GM12872 (cell line): ENCODE results near the gene OR2F2.

Experiments
- TF ChIP-seq, protein P1 (sequence below): IDR thresholded peaks from 3 replicates; pipeline ENCODE4 v1.5.1; 2011; ENCODE audit warnings: low read depth, mild to moderate bottlenecking, low read length, moderate library complexity; ENCODE audit not compliant: insufficient read depth

OR2F2 gene

DNA sequence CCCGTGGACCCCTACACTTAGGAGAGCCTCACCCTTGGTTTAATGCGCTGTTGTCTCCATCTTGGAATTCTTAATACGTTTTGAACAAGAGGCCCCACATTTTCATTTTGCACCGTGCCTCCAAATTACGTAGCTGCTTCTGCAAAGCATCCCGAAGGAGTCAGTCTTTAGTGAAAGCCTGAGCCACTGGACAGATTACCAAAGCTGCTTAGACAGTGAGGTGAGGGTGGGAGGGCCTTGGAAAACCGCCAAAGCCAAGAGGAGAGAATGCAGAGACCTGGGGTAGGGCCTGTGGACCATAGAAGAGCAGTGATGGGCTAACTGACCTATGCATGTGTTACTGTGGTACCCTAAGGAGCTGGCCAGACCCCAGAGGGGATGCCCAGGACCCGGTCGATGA, 28.9 kb upstream of the OR2F2 start:
- TF ChIP-seq, protein P1, sequence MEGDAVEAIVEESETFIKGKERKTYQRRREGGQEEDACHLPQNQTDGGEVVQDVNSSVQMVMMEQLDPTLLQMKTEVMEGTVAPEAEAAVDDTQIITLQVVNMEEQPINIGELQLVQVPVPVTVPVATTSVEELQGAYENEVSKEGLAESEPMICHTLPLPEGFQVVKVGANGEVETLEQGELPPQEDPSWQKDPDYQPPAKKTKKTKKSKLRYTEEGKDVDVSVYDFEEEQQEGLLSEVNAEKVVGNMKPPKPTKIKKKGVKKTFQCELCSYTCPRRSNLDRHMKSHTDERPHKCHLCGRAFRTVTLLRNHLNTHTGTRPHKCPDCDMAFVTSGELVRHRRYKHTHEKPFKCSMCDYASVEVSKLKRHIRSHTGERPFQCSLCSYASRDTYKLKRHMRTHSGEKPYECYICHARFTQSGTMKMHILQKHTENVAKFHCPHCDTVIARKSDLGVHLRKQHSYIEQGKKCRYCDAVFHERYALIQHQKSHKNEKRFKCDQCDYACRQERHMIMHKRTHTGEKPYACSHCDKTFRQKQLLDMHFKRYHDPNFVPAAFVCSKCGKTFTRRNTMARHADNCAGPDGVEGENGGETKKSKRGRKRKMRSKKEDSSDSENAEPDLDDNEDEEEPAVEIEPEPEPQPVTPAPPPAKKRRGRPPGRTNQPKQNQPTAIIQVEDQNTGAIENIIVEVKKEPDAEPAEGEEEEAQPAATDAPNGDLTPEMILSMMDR = no peak

DNA sequence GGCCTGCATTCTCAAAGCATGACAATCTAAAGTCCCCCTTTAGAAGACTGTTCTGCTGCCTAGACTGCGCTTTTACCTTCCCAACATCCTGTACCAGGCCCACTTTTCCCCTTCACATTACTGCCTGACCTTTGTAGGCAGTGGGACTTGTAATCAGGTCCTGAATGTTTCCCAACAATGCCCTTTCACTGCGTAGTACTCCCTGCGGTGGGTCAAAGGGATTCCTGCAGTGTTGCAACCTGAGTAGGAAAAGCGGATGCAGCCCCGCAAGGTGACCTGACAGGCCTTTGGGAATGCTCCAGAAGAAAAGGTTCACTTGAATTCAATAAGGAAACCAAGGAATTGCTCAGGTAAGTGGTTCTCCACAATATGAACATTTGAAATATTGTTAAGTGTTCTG, 28.1 kb upstream of the OR2F2 start:
- TF ChIP-seq, protein P1 = no peak

- TF ChIP-seq, protein P1 = no peak
Measured at GRCh38 chr7:143908120-143908519, 26.9 kb upstream of the OR2F2 start.

DNA sequence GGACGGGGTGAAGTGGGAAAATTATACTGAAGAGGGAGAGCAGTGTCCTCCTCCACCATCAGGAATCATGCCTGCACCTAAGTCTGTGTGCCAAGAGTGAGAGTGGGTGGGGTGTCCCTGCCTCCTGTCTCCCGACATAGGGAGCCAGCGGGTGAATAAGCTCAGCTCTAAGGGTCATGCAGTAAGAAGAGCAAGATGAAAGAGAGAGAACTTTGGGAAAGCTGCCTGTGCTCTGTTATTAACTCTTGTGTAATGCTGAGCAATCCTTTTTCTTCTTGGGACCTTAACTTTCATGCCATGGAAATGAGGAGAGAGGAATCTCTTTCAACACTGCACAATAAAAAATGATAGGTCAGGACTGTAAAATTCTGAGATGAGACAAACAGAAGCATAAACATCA, 25.2 kb upstream of the OR2F2 start:
- TF ChIP-seq, protein P1 = no peak

GRCh38 chr7:143910473-143911248, 24.4 kb upstream of the OR2F2 start:
- TF ChIP-seq, protein P1 = no peak

GRCh38 chr7:143913945-143914615, 21.0 kb upstream of the OR2F2 start:
- TF ChIP-seq, protein P1 = no peak

GRCh38 chr7:143914938-143915652, 19.9 kb upstream of the OR2F2 start:
- TF ChIP-seq, protein P1 = no peak
